Body of pancreas (tissue), 4 donors: ENCODE measurements around the gene CLIC3.

Experiments
- POLR2A ChIP-seq, 3 donors: fragments of 450-650 bp; IDR thresholded peaks; one replicate each; pipeline ENCODE4 v1.6.1; 2016; ENCODE audit warnings: antibody characterized with exemption in 3 of 3, mild to moderate bottlenecking in 2 of 3
- TF ChIP-seq, protein P1 (sequence below), 7 experiments: fragments of 450-650 bp in 4 of 7; fragments of 200-600 bp in 3 of 7; sonication (generic) in 3 of 7; IDR thresholded peaks; one replicate each; pipeline ENCODE4 v1.5.1; 2016 to 2019; ENCODE audit warnings: antibody characterized with exemption in 7 of 7

- TF ChIP-seq, protein P1, sequence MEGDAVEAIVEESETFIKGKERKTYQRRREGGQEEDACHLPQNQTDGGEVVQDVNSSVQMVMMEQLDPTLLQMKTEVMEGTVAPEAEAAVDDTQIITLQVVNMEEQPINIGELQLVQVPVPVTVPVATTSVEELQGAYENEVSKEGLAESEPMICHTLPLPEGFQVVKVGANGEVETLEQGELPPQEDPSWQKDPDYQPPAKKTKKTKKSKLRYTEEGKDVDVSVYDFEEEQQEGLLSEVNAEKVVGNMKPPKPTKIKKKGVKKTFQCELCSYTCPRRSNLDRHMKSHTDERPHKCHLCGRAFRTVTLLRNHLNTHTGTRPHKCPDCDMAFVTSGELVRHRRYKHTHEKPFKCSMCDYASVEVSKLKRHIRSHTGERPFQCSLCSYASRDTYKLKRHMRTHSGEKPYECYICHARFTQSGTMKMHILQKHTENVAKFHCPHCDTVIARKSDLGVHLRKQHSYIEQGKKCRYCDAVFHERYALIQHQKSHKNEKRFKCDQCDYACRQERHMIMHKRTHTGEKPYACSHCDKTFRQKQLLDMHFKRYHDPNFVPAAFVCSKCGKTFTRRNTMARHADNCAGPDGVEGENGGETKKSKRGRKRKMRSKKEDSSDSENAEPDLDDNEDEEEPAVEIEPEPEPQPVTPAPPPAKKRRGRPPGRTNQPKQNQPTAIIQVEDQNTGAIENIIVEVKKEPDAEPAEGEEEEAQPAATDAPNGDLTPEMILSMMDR (IDR thresholded peaks at IDR 0.05), result no peak
- no peak for TF ChIP-seq POLR2A (IDR thresholded peaks at IDR 0.05)
These were observed 13.8 kb upstream of the CLIC3 start for GRCh38 chr9:137009938-137010732.
